HL-60 (cell line): ENCODE results near the gene SPON1.

Experiments
- DNase-seq, 2 experiments: peaks; one replicate each; pipeline ENCODE4 v3.0.0-alpha.2; 2010 to 2020; ENCODE audit warnings: low read depth in 1 of 2, low spot score in 1 of 2
- H3K27ac ChIP-seq: fragments of 250-450 bp; sonication (Bioruptor Pico); replicated peaks from 2 replicates; pipeline ENCODE4 v1.5.1; 2020; ENCODE audit warnings: mild to moderate bottlenecking, moderate library complexity
- H3K27me3 ChIP-seq: fragments of 250-450 bp; sonication (Bioruptor Pico); 2 replicates; pipeline ENCODE4 v1.5.1; 2021; ENCODE audit warnings: mild to moderate bottlenecking, moderate library complexity; ENCODE audit not compliant: insufficient read depth, poor library complexity, severe bottlenecking
- H3K4me3 ChIP-seq: replicated peaks from 2 replicates; pipeline ENCODE4 v1.5.1; 2011; ENCODE audit warnings: mild to moderate bottlenecking, control low read depth, low read length; ENCODE audit not compliant: insufficient read depth
- GABPA ChIP-seq: IDR thresholded peaks from 2 replicates; pipeline ENCODE4 v1.6.1; 2012; ENCODE audit warnings: low read depth
- POLR2AphosphoS5 ChIP-seq: IDR thresholded peaks from 2 replicates; pipeline ENCODE4 v1.6.1; 2012; ENCODE audit warnings: low read depth
- SPI1 ChIP-seq: IDR thresholded peaks from 2 replicates; pipeline ENCODE4 v1.6.1; 2012; ENCODE audit warnings: low read depth, mild to moderate bottlenecking, borderline replicate concordance
- TF ChIP-seq, protein P1 (sequence below): IDR thresholded peaks from one replicate; pipeline ENCODE4 v1.5.1; 2011; ENCODE audit warnings: low read length, control low read depth, inconsistent platforms; ENCODE audit not compliant: insufficient read depth
- TF ChIP-seq, protein P2 (sequence below): IDR thresholded peaks from 2 replicates; pipeline ENCODE4 v1.6.1; 2012; ENCODE audit warnings: low read depth; ENCODE audit not compliant: insufficient replicate concordance

Gene SPON1

DNA sequence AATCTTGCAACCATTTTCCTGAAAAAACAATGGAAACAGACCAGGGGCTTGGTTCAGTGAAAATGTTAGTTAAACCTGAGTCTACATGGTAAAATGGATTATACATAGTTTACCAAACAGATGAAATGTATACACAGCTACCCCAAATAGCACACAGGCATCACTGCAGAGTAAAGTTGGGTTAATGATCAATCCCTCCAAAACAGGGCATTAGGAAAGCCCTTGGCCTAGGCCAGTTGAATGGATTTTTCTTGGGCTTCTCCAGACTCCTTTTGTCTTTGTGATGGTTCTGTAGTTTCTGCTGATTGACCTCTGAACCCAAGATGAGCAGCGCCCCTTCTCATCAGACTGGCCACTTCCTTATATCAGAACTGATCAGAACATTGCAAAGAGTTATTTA lies 222.9 kb downstream of the SPON1 start:
- no peak for DNase-seq
- TF ChIP-seq POLR2AphosphoS5, result no peak
- no peak for TF ChIP-seq SPI1
- TF ChIP-seq, protein P1, sequence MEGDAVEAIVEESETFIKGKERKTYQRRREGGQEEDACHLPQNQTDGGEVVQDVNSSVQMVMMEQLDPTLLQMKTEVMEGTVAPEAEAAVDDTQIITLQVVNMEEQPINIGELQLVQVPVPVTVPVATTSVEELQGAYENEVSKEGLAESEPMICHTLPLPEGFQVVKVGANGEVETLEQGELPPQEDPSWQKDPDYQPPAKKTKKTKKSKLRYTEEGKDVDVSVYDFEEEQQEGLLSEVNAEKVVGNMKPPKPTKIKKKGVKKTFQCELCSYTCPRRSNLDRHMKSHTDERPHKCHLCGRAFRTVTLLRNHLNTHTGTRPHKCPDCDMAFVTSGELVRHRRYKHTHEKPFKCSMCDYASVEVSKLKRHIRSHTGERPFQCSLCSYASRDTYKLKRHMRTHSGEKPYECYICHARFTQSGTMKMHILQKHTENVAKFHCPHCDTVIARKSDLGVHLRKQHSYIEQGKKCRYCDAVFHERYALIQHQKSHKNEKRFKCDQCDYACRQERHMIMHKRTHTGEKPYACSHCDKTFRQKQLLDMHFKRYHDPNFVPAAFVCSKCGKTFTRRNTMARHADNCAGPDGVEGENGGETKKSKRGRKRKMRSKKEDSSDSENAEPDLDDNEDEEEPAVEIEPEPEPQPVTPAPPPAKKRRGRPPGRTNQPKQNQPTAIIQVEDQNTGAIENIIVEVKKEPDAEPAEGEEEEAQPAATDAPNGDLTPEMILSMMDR, result no peak
- TF ChIP-seq, protein P2, sequence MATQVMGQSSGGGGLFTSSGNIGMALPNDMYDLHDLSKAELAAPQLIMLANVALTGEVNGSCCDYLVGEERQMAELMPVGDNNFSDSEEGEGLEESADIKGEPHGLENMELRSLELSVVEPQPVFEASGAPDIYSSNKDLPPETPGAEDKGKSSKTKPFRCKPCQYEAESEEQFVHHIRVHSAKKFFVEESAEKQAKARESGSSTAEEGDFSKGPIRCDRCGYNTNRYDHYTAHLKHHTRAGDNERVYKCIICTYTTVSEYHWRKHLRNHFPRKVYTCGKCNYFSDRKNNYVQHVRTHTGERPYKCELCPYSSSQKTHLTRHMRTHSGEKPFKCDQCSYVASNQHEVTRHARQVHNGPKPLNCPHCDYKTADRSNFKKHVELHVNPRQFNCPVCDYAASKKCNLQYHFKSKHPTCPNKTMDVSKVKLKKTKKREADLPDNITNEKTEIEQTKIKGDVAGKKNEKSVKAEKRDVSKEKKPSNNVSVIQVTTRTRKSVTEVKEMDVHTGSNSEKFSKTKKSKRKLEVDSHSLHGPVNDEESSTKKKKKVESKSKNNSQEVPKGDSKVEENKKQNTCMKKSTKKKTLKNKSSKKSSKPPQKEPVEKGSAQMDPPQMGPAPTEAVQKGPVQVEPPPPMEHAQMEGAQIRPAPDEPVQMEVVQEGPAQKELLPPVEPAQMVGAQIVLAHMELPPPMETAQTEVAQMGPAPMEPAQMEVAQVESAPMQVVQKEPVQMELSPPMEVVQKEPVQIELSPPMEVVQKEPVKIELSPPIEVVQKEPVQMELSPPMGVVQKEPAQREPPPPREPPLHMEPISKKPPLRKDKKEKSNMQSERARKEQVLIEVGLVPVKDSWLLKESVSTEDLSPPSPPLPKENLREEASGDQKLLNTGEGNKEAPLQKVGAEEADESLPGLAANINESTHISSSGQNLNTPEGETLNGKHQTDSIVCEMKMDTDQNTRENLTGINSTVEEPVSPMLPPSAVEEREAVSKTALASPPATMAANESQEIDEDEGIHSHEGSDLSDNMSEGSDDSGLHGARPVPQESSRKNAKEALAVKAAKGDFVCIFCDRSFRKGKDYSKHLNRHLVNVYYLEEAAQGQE, result no peak
- no peak for TF ChIP-seq GABPA
- Histone ChIP-seq H3K27ac (no peak overlapping the region), H3K27me3 (no peaks in the 10 kb centered on the region), H3K4me3 (no peak overlapping the region)

DNA sequence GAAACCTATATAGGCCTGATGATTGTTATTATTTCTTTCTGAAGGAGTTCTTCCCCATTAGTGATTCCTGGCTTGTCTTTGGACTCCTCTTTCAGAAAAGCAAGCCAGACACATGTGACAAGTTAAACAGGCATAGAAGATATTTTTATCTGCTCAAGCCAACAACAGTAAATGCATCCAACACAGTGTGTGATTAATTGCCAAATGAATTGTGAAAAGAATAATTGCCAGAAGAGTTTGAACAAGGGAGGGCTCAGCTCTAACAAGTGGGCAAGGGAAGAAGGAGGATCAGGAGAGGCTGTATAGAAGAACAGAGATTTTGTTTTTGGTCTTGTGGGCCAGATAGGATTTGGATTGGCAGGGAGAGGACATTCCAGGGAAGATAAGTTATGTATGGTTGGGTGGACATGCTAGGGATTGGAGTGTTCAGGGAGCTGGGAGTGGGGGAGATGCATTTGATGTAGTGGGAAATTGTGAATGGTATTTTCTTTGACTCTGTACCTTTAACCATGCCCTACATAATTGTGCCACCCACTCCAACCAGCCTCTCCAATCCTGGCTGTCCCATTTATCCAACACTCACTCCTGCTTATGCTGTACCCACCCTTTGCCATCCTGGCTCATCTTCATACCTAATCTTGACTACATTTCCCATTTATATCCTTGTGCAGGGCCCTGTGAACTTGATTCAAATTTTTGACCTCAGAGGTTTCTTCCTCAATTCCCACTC lies 223.7 kb downstream of the SPON1 start:
- DNase-seq, result no peak
- no peak overlapping the region for H3K4me3 ChIP-seq
- H3K27ac ChIP-seq, result no peak overlapping the region
- TF ChIP-seq SPI1 (no peak), POLR2AphosphoS5 (no peak), GABPA (no peak)
- TF ChIP-seq, protein P2, result no peak
- TF ChIP-seq, protein P1, result no peak
- no peaks in the 10 kb centered on the region for H3K27me3 ChIP-seq

DNA sequence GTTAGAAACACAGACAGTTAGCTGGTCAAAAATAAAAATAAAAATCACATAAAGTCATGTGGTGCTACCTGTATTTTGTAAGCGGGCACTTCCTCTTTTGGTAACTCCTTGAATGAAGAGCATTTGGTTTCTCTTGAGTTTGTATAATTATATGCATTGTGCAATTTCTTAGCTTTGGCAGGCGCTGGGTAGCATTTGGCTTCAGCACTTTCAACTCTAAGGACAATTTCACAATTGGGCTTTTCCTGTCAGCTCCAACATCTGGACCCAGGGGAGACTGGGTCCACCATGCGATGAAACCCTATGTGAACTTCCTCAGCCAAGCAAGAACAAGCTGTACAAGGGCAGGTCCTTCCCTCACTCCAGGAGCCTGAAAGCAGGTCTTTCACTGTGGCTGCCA lies 227.4 kb downstream of the SPON1 start:
- Histone ChIP-seq H3K27me3 (no peaks in the 10 kb centered on the region), H3K27ac (no peak overlapping the region), H3K4me3 (no peak overlapping the region)
- peak; percentile 18 to 29 for DNase-seq
- TF ChIP-seq SPI1, result peak; percentile 90
- no peak for TF ChIP-seq POLR2AphosphoS5
- TF ChIP-seq, protein P2, result no peak
- no peak for TF ChIP-seq GABPA
- TF ChIP-seq, protein P1, result no peak
